ENCODE data around the gene RAPGEF1.
A peak's percentile ranks its signal among the peaks of the same experiment; 100 is the strongest.
"Not testable (repeated sequence)": the region's sequence is repeated elsewhere in the genome, so short reads cannot be mapped to it uniquely, and the experiment has no call there.

Gene RAPGEF1

GRCh38 chr9:131668439-131669268, 71.2 kb downstream of the RAPGEF1 start:
- peak; percentile 32 for DNase-seq

- DNase-seq = no peak
Measured at GRCh38 chr9:131668057-131668438, 71.8 kb downstream of the RAPGEF1 start.

GRCh38 chr9:131667576-131667975, 72.3 kb downstream of the RAPGEF1 start:
- no peak for DNase-seq

- DNase-seq = no peak
Measured at GRCh38 chr9:131666774-131667173, 73.1 kb downstream of the RAPGEF1 start.

- DNase-seq = no peak
Measured at GRCh38 chr9:131666029-131666428, 73.8 kb downstream of the RAPGEF1 start.

- no peak for DNase-seq
Measured at GRCh38 chr9:131663288-131663687, 76.6 kb downstream of the RAPGEF1 start.

GRCh38 chr9:131662289-131662621, 77.6 kb downstream of the RAPGEF1 start:
- DNase-seq = not testable (repeated sequence)

- no peak for DNase-seq
Measured at GRCh38 chr9:131661568-131662288, 78.1 kb downstream of the RAPGEF1 start.

- DNase-seq = no peak
Measured at GRCh38 chr9:131660466-131661405, 79.1 kb downstream of the RAPGEF1 start.

- no peak for DNase-seq
Measured at GRCh38 chr9:131658377-131659129, 81.3 kb downstream of the RAPGEF1 start.

- no peak for DNase-seq
Measured at GRCh38 chr9:131657940-131658339, 81.9 kb downstream of the RAPGEF1 start.

- no peak for DNase-seq
Measured at GRCh38 chr9:131657456-131657855, 82.4 kb downstream of the RAPGEF1 start.

- no peak for DNase-seq
Measured at GRCh38 chr9:131657037-131657377, 82.9 kb downstream of the RAPGEF1 start.

GRCh38 chr9:131656356-131657036, 83.4 kb downstream of the RAPGEF1 start:
- no peak for DNase-seq

- DNase-seq = not testable (repeated sequence)
Measured at GRCh38 chr9:131654369-131654768, 85.5 kb downstream of the RAPGEF1 start.

GRCh38 chr9:131651599-131651998, 88.3 kb downstream of the RAPGEF1 start:
- DNase-seq = no peak

GRCh38 chr9:131651160-131651559, 88.7 kb downstream of the RAPGEF1 start:
- DNase-seq = no peak

- no peak for DNase-seq
Measured at GRCh38 chr9:131650254-131650653, 89.6 kb downstream of the RAPGEF1 start.

- DNase-seq = no peak
Measured at GRCh38 chr9:131649646-131650045, 90.2 kb downstream of the RAPGEF1 start.

- no peak for DNase-seq
Measured at GRCh38 chr9:131645078-131645776, 94.6 kb downstream of the RAPGEF1 start.

- no peak for DNase-seq
Measured at GRCh38 chr9:131642496-131643083, 97.3 kb downstream of the RAPGEF1 start.
